Mesenchymal stem cell (in vitro differentiated cells and primary cell): ENCODE measurements around the gene CORO6.

Experiments used
- DNase-seq: peaks from one replicate; pipeline ENCODE4 v3.0.0-alpha.2; 2013
- H2AFZ ChIP-seq: one replicate; pipeline ENCODE4 v1.6.1; 2013; ENCODE audit warnings: low read depth, mild to moderate bottlenecking, control low read depth, inconsistent platforms, low read length, moderate library complexity
- H2AK5ac ChIP-seq: 2 replicates; pipeline ENCODE4 v1.6.1; 2013; ENCODE audit warnings: low read length, moderate library complexity, mild to moderate bottlenecking, inconsistent platforms; ENCODE audit not compliant: severe bottlenecking
- H2BK120ac ChIP-seq: one replicate; pipeline ENCODE4 v1.6.1; 2013; ENCODE audit warnings: low read depth, mild to moderate bottlenecking, inconsistent platforms, low read length, moderate library complexity
- H2BK12ac ChIP-seq, 2 experiments: one replicate each; pipeline ENCODE4 v1.6.1; 2013; ENCODE audit warnings: inconsistent platforms in 2 of 2, low read length in 2 of 2, mild to moderate bottlenecking in 2 of 2, moderate library complexity in 2 of 2, control low read depth in 1 of 2
- H2BK15ac ChIP-seq: one replicate; pipeline ENCODE4 v1.6.1; 2013; ENCODE audit warnings: mild to moderate bottlenecking, low read depth, inconsistent platforms; ENCODE audit not compliant: poor library complexity, severe bottlenecking
- H2BK5ac ChIP-seq: 2 replicates; pipeline ENCODE4 v1.6.1; 2013; ENCODE audit warnings: low read depth, mild to moderate bottlenecking, low read length, control low read depth, inconsistent platforms; ENCODE audit not compliant: poor library complexity, severe bottlenecking
- H3K14ac ChIP-seq, 2 experiments: one replicate each; pipeline ENCODE4 v1.6.1; 2013; ENCODE audit warnings: inconsistent platforms in 2 of 2, low read length in 2 of 2, control low read depth in 1 of 2, mild to moderate bottlenecking in 1 of 2, moderate library complexity in 1 of 2
- H3K18ac ChIP-seq, 2 experiments: one replicate each; pipeline ENCODE4 v1.6.1; 2013; ENCODE audit warnings: inconsistent platforms in 2 of 2, low read length in 2 of 2, control low read depth in 1 of 2, low read depth in 1 of 2, mild to moderate bottlenecking in 1 of 2
- H3K23ac ChIP-seq, 2 experiments: one replicate each; pipeline ENCODE4 v1.6.1; 2013; ENCODE audit warnings: inconsistent platforms in 2 of 2, low read length in 2 of 2, mild to moderate bottlenecking in 2 of 2, moderate library complexity in 2 of 2, control low read depth in 1 of 2
- H3K27ac ChIP-seq: 2 replicates; pipeline ENCODE4 v1.5.1; 2013; ENCODE audit warnings: mild to moderate bottlenecking, moderate library complexity, low read length, control low read depth, inconsistent platforms; ENCODE audit not compliant: poor library complexity, severe bottlenecking
- H3K27me3 ChIP-seq, 2 experiments: 2 replicates each; pipeline versions ENCODE4 v1.6.1 to v1.7.0; 2013; ENCODE audit warnings: low read length in 2 of 2, mild to moderate bottlenecking in 2 of 2, moderate library complexity in 2 of 2, control low read depth in 1 of 2, inconsistent platforms in 1 of 2; ENCODE audit not compliant: control insufficient read depth in 1 of 2, insufficient read depth in 1 of 2
- H3K36me3 ChIP-seq, 2 experiments: 2 replicates each; pipeline versions ENCODE4 v1.6.1 to v1.7.0; 2013; ENCODE audit warnings: low read length in 2 of 2, control low read depth in 1 of 2, inconsistent platforms in 1 of 2, low read depth in 1 of 2, mild to moderate bottlenecking in 1 of 2; ENCODE audit not compliant: insufficient read depth in 2 of 2, control insufficient read depth in 1 of 2
- H3K4ac ChIP-seq, 2 experiments: one replicate each; pipeline ENCODE4 v1.6.1; 2013; ENCODE audit warnings: inconsistent platforms in 2 of 2, low read length in 2 of 2, mild to moderate bottlenecking in 2 of 2, moderate library complexity in 2 of 2, control low read depth in 1 of 2, low read depth in 1 of 2
- H3K4me1 ChIP-seq: 2 replicates; pipeline ENCODE4 v1.6.1; 2013; ENCODE audit warnings: low read depth, low read length, control low read depth; ENCODE audit not compliant: control insufficient read depth, insufficient read depth
- H3K4me2 ChIP-seq: 2 replicates; pipeline ENCODE4 v1.6.1; 2013; ENCODE audit warnings: low read length, mild to moderate bottlenecking, inconsistent platforms; ENCODE audit not compliant: poor library complexity, severe bottlenecking
- H3K4me3 ChIP-seq, 2 experiments: 2 replicates each; pipeline versions ENCODE4 v1.5.1 to v1.7.0; 2013; ENCODE audit warnings: low read length in 2 of 2, mild to moderate bottlenecking in 2 of 2, control low read depth in 1 of 2, low read depth in 1 of 2; ENCODE audit not compliant: insufficient read depth in 1 of 2
- H3K79me1 ChIP-seq: replicated peaks from 2 replicates; pipeline ENCODE4 v1.6.1; 2013; ENCODE audit warnings: mild to moderate bottlenecking, control low read depth, low read length, inconsistent platforms; ENCODE audit not compliant: poor library complexity, severe bottlenecking
- H3K9ac ChIP-seq: 2 replicates; pipeline ENCODE4 v1.7.0; 2013; ENCODE audit warnings: mild to moderate bottlenecking, low read length, moderate library complexity
- H3K9me3 ChIP-seq: 2 replicates; pipeline ENCODE4 v1.7.0; 2013; ENCODE audit warnings: mild to moderate bottlenecking, low read length; ENCODE audit not compliant: control insufficient read depth
- H4K8ac ChIP-seq: one replicate; pipeline ENCODE4 v1.6.1; 2013; ENCODE audit warnings: inconsistent platforms, mild to moderate bottlenecking, low read length, moderate library complexity
- H4K91ac ChIP-seq: one replicate; pipeline ENCODE4 v1.6.1; 2013; ENCODE audit warnings: mild to moderate bottlenecking, low read length, inconsistent platforms
- WGBS: methylation state at CpG from one replicate; pipeline ENCODE4 v1.1.7; 2013; ENCODE audit warnings: mixed read lengths; 5-methylcytosine and 5-hydroxymethylcytosine counted together

The CORO6 gene

GRCh38 chr17:29607557-29608195 lies 15.0 kb downstream of the CORO6 start:
- H3K14ac ChIP-seq, result no peak overlapping the region
- no peak overlapping the region for H3K27ac ChIP-seq
- H2AFZ ChIP-seq, result no peak overlapping the region
- 95% methylated on average over 29 of the region's 29 CpGs for WGBS
- DNase-seq, result no peak
- H2BK12ac ChIP-seq, result no peak overlapping the region
- no peak overlapping the region for H3K4me3 ChIP-seq
- no peak overlapping the region for H4K8ac ChIP-seq
- H3K27me3 ChIP-seq, result no peaks in the 10 kb centered on the region
- no peak overlapping the region for H2AK5ac ChIP-seq
- H3K18ac ChIP-seq, result no peak overlapping the region
- H3K9ac ChIP-seq, result no peak overlapping the region
- H3K4me1 ChIP-seq, result peaks cover 7% of the 10 kb centered on the region
- peaks cover 5% of the 10 kb centered on the region for H3K79me1 ChIP-seq
- peaks cover 0 to 25% of the 10 kb centered on the region in 2 experiments for H3K36me3 ChIP-seq
- no peak overlapping the region for H4K91ac ChIP-seq
- H2BK5ac ChIP-seq, result no peak overlapping the region
- H3K9me3 ChIP-seq, result no peaks in the 10 kb centered on the region
- H3K4me2 ChIP-seq, result no peak overlapping the region
- no peak overlapping the region for H2BK120ac ChIP-seq
- H3K4ac ChIP-seq, result no peak overlapping the region
- no peak overlapping the region for H2BK15ac ChIP-seq
- H3K23ac ChIP-seq, result no peak overlapping the region

DNA sequence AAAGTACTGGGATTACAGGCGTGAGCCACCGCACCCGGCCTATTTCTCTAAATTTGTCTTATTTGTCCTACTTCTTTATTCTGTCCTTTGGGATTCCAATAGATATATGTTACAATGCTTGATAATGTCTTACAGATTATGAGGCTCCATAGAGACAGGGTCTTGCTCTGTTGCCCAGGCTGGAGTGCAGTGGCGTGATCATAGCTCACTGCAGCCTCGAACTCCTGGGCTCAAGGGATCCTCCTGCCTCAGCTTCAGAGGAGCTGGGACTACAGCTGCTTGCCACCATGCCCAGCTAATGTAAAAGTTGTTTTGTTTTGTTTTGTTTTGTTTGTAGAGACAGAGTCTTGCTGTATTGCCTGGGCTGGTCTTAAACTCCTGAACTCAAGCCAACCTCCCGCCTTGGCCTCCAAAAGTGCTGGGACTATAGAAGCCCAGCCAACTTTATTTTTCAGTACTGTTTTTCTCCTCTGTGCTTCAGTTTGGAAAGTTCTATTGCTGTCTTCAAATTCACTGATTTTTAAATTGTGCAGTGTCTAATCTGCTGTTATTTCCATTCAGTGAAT lies 19.5 kb downstream of the CORO6 start:
- 96% methylated on average over 2 of the region's 6 CpGs for WGBS
- Histone ChIP-seq H4K8ac (no peak overlapping the region), H2BK120ac (no peak overlapping the region), H3K4me2 (no peak overlapping the region), H4K91ac (no peak overlapping the region), H3K23ac (no peak overlapping the region), H2AFZ (no peak overlapping the region), H3K9me3 (no peaks in the 10 kb centered on the region), H3K36me3 (peaks cover 0 to 5% of the 10 kb centered on the region in 2 experiments), H3K9ac (no peak overlapping the region), H3K27me3 (no peaks in the 10 kb centered on the region), H2BK5ac (no peak overlapping the region), H2BK15ac (no peak overlapping the region), H3K27ac (no peak overlapping the region), H3K79me1 (peaks cover 10% of the 10 kb centered on the region), H3K4ac (no peak overlapping the region), H2BK12ac (no peak overlapping the region), H3K4me1 (peaks cover 7% of the 10 kb centered on the region), H3K4me3 (no peak overlapping the region), H3K14ac (no peak overlapping the region), H2AK5ac (no peak overlapping the region), H3K18ac (no peak overlapping the region)
- no peak for DNase-seq

DNA sequence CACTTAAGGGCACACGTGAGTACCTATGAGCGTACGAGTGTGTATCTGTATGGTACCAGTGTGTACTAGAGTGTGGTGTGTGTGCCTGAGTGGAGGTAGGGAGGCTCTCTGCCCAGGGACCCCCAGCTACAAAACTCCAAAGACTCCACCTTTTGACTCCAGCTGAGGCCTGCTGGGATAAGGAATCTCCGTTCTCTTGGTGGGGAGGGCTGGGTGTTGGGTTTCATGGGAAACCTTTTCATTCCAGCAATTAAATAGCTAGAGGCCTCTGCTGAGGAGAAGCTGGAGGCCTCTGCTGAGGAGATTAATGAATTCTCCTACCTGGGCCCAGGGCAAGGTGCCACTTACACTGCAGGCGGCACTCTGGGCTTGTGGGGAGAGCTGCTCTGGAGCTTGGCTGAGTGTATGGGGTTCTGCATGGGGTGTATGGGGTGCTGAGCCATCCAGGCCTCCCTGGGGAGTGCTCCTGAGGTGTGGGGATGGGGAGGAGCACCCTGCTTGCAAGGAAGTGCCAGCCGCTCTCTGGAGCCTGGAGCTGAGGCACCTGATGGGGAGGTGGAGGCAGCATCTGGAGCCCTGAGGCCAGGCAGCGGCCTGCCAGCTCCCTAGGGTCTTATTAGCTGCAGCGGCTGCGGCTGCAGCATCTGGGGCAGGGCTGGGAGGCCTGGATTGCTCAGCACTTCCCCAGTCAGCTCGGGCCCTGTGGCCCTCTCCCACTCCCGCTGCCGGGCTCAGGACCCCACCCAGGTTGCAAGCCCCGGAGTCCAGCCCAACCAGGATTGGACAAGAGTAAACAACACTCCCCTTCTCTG lies 25.1 kb downstream of the CORO6 start:
- peaks cover 14% of the 10 kb centered on the region for H3K79me1 ChIP-seq
- no peak for DNase-seq
- H3K14ac ChIP-seq, result no peak overlapping the region
- no peak overlapping the region for H2BK12ac ChIP-seq
- no peak overlapping the region for H3K9ac ChIP-seq
- no peak overlapping the region for H4K91ac ChIP-seq
- H3K4me3 ChIP-seq, result no peak overlapping the region
- H3K36me3 ChIP-seq, result no peaks in the 10 kb centered on the region
- no peak overlapping the region for H3K27ac ChIP-seq
- peak overlapping the region; percentile 39 for H4K8ac ChIP-seq
- H3K9me3 ChIP-seq, result no peaks in the 10 kb centered on the region
- no peak overlapping the region for H2BK120ac ChIP-seq
- no peak overlapping the region for H2AK5ac ChIP-seq
- H3K27me3 ChIP-seq, result no peaks in the 10 kb centered on the region
- peaks cover 31% of the 10 kb centered on the region for H3K4me1 ChIP-seq
- no peak overlapping the region for H2BK5ac ChIP-seq
- no peak overlapping the region for H3K23ac ChIP-seq
- H2AFZ ChIP-seq, result no peak overlapping the region
- H2BK15ac ChIP-seq, result no peak overlapping the region
- H3K18ac ChIP-seq, result peak overlapping the region in 1 of 2 experiments; percentile 41
- H3K4ac ChIP-seq, result no peak overlapping the region
- no peak overlapping the region for H3K4me2 ChIP-seq
- 47% methylated on average over 11 of the region's 13 CpGs for WGBS

- no peak overlapping the region for H2BK12ac ChIP-seq
- 68% methylated on average over 8 of the region's 9 CpGs for WGBS
- H3K14ac ChIP-seq, result no peak overlapping the region
- no peak overlapping the region for H3K18ac ChIP-seq
- peaks cover 38% of the 10 kb centered on the region for H3K4me1 ChIP-seq
- peaks cover 12% of the 10 kb centered on the region for H3K79me1 ChIP-seq
- H3K36me3 ChIP-seq, result no peaks in the 10 kb centered on the region
- no peak overlapping the region for H3K27ac ChIP-seq
- no peak overlapping the region for H3K4me3 ChIP-seq
- H2BK15ac ChIP-seq, result no peak overlapping the region
- H3K23ac ChIP-seq, result no peak overlapping the region
- no peak overlapping the region for H4K91ac ChIP-seq
- H2AK5ac ChIP-seq, result no peak overlapping the region
- no peak overlapping the region for H3K4ac ChIP-seq
- H3K9ac ChIP-seq, result no peak overlapping the region
- no peaks in the 10 kb centered on the region for H3K27me3 ChIP-seq
- H3K9me3 ChIP-seq, result no peaks in the 10 kb centered on the region
- H2AFZ ChIP-seq, result no peak overlapping the region
- H2BK120ac ChIP-seq, result no peak overlapping the region
- no peak overlapping the region for H4K8ac ChIP-seq
- no peak overlapping the region for H3K4me2 ChIP-seq
- H2BK5ac ChIP-seq, result no peak overlapping the region
- no peak for DNase-seq
These were observed 25.9 kb downstream of the CORO6 start for GRCh38 chr17:29596811-29597210.
